HG03045 (cell line): Measurements from ENCODE around the gene CCDC59.
"Not testable (repeated sequence)": the region's sequence is repeated elsewhere in the genome, so short reads cannot be mapped to it uniquely, and the experiment has no call there.

ENCODE experiments used
- ATAC-seq: cut with Tn5 transposase; IDR thresholded peaks from one replicate; pipeline ENCODE4 v1.9.1; 2021; ENCODE audit warnings: mild to moderate bottlenecking, moderate library complexity; ENCODE audit not compliant: unreplicated experiment

The CCDC59 gene, protein sequence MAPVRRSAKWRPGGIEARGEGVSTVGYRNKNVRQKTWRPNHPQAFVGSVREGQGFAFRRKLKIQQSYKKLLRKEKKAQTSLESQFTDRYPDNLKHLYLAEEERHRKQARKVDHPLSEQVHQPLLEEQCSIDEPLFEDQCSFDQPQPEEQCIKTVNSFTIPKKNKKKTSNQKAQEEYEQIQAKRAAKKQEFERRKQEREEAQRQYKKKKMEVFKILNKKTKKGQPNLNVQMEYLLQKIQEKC

DNA sequence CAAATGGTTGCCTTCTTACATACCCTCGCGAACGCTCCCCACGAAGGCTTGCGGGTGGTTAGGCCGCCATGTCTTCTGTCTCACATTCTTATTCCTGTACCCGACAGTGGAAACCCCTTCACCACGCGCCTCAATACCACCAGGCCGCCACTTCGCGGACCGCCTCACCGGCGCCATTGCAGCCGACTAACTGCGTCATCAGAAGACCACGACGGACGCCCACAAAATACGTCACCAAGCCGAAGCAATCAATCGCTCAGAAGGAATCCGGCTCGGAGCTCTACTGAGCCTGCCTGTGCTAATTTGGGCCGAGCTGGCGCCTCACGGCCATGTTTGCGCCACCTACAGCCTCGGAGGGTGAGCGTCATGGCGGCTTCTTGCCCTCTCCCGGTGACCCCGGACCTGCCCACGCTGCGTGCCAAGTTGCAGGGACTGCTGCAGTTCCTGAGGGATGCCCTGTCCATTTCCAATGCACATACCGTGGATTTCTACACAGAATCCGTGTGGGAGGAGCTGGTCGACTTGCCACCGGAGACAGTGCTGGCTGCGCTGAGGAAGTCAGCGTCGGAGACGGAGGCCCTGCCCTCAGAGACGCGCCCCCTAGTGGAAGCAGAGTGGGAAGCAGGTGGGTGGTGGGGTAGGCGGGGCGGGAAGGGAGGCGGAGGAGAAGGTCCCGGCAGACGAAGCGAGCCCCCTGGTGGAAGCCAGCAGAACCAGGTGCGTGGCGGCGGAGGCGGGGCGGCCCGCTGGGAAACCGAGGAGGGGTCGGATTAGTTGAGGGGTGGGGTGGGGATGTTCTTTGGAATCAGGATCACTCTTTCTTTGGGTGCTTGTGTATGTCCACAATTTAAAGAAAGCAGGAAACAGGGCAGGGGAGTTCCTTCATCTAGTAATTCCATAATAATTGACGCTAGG lies at the start of gene CCDC59, which contains the start of gene METTL25:
CCDC59 (minus strand) TSS at position 188 of the 915 bp plus-strand sequence; CDS start at position 177, 11 bp downstream.
METTL25 (plus strand) TSS at position 330 of the 915 bp plus-strand sequence; CDS start at position 367, 37 bp downstream.
- ATAC-seq, result peak; percentile 96

GRCh38 chr12:82407481-82407880 lies 49.3 kb upstream of the CCDC59 start:
- ATAC-seq, result no peak

DNA sequence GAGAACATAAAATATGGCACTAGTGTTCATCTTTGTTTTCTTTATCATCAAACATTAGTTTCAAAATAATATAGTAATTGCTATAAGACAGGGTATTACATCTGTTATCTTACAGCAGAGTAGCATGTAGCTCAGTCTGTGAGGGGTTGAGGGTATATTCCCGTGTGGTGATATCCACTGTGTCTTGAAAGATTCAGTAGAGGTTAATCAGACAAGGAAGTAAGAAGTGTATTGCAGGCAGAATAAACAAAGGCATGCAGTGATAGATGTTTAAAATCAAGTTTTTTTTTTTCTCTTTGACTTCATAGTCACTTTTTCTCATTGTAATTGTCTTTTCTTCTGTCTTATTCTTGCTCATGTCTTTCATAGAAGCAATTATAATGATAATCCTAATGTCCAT lies 48.5 kb upstream of the CCDC59 start:
- no peak for ATAC-seq

GRCh38 chr12:82400819-82401218 lies 42.6 kb upstream of the CCDC59 start:
- ATAC-seq, result no peak

DNA sequence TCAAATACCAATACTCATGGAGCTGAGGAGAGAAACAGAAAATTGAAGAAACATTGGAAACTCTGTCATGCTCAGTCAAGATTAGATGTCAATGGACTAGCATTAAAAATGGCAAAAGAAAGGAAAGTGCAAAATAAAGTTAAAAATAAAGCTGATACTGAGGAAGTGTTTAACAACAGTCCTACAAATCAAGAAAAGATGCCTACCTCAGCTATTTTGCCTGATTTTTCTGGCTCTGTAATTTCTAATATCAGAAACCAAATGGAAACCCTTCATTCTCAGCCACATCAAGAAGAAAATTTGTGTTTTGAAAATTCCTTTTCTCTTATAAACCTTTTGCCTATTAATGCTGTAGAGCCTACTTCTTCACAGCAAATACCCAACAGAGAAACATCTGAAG lies 40.7 kb upstream of the CCDC59 start:
- no peak for ATAC-seq

DNA sequence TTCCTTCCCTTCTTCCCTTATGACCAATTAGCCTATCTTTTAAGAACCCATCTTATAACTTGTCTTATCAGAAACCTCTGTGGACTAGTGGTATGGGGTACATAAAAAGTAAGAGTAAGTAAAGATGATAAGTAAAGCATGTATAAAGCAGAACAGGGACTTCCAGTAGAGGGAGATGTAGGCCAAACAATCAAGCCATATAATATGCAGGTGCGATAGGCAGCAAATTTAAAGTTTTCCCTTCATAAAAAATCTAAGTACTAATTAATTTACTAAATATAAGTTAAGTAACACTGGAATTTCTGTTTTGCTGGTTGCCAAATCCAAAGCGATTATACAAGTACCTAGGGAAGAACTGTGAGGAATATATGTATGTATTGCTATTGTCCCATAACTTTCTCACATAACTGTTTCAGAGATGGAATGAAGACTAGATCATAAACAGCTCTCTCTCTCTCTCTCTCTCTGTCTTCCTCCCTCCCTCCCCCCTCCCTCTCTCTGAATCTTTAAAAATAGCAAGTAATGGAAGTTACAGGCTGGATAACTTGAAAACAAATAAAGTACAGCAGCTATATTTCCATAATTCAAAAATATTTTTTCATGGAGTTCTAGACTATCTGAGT lies 25.9 kb upstream of the CCDC59 start:
- no peak for ATAC-seq

DNA sequence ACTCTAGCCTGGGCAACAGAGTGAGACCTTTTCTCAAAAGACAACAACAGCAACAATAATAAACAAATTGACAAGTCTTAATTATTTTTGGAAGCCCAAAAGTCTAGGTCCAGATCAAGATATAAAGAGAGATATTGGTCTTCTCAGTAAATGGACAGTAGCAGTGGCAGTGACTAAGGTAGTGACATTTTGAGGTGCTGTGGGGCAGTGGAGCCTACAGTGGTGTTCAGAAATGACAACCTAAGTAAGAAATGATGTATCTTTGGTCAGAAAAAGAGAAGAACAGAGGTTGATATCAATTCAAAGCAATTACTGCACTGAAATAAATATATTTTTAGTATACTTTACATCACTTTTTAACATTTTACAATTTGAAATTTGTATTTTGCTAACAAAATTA lies 20.8 kb upstream of the CCDC59 start:
- ATAC-seq, result no peak

GRCh38 chr12:82375201-82375600 lies 17.0 kb upstream of the CCDC59 start:
- no peak for ATAC-seq

DNA sequence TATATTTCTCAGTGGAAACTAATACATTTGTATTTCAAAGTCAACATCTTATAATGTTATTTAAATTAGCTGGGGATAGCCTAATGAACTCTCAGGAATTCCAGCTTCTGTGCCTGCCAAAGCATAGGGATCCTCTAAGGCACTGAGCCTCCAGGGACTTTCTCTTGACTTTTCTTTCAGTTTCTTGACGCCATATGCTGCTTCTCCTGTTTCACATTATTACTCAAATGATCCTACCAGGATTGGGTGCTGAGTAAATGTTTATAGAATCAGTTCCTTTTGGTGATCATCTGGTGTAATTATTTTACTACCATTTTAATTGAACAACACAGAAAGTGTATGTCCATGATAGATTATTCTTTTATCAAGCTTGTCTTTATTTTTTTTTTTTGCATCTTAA lies 8.0 kb upstream of the CCDC59 start:
- peak; percentile 56 for ATAC-seq

DNA sequence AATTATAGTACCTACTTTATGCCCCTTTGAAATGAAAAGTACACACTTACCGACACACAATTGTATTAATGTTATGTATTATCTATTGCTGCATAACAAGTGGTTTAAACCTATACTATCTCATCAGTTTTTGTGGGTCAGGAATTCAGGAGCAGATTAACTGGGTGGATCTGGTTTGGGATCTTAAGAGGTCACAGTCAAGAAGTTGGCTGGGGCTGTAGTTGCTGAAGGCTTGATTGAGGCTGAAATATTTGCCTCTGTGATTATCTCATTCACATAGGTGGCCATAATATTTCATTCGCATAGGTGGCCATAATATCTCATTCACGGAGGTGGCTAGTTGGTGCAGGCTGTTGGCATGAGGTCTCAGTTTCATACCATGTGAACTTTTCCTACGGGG lies 5.8 kb upstream of the CCDC59 start:
- no peak for ATAC-seq

GRCh38 chr12:82361461-82361915 lies 3.3 kb upstream of the CCDC59 start:
- ATAC-seq, result no peak

DNA sequence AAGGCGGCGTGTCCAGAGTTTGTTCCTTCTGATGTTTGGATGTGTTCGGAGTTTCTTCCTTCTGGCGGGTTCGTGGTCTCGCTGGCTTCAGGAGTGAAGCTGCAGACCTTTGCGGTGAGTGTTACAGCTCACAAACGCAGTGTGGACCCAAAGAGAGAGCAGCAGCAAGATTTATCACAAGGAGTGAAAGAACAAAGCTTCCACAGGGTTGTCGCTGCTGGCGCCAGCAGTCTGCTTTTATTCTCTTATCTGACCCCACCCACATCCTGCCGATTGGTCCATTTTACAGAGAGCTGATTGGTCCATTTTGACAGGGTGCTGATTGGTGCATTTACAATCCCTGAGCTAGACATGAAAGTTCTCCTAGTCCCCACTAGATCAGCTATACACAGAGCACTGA lies 2.6 kb upstream of the CCDC59 start:
- not testable (repeated sequence) for ATAC-seq

DNA sequence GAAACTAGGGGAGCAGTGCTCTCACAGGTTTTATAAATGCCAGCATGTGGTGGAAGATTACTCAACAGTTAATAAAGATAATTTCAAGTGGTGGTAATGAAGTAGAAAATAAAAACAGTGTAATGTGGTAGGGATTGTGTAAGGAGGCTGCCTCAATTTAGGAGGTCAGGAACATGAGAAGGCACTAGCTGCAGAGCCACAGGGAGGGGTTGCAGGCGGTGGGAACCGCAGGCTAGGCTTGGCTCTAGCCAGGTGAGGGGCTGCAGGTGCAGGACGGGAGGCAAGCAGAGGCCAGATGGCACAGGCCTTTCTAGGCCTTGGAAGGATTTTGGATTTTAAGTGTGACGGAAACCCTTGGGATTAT lies 910 bp upstream of the CCDC59 start:
- ATAC-seq, result no peak

DNA sequence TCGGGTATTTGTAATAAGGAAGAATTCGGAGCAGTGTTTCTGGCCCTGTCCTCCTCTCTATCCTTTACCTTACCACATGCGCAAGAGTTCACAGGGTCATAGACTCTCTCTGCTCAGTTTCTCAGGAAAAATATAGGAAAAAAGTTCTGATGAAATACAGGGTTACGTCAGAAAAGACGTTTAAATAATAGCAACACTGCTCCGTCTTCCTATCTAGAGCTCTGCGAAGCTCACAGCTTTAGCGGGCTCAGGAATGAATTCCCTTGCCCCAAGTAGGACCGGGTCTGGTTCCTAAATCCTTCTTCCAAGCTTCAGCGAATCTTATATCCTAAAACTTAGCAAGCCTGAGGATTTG lies 365 bp downstream of the CCDC59 start:
- no peak for ATAC-seq

DNA sequence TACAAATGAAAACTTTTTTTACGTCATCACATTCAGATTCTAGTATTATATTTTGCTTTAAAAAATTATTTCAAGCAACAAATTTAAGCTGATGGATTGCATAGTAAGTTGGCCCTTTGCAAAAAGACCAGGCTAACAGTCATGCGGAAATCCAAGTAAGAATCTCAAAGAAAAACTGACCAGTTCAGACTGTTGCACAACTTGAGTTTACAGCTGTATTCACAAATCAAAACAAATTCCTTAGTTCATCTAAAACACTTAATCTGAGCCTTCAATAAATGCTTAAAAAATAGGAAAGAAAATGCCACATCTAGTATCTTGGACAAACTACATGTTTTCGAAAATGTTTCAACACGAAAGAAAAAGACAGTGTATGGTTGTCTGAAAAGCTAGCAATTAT lies 847 bp downstream of the CCDC59 start:
- ATAC-seq, result no peak

DNA sequence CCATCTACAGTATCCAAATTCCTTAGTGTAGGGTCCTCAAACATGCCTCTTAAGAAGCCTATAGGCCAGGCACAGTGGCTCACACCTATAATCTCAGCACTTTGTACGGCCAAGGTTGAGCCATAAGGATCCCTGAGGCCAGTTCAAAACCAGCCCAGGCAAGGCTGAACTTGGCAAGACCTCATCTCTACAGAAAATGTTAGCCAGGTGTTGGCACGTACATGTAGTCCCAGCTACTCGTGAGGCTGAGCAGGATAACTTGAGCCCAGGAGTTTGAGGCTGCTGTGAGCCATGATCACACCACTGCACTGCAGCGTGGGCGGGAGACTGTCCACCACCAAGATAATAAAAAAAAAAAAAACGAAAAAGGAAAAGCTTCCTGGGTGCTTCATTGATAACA lies 6.8 kb downstream of the CCDC59 start:
- ATAC-seq, result no peak

- no peak for ATAC-seq
Observed at GRCh38 chr12:82350161-82350560, 8.0 kb downstream of the CCDC59 start.

DNA sequence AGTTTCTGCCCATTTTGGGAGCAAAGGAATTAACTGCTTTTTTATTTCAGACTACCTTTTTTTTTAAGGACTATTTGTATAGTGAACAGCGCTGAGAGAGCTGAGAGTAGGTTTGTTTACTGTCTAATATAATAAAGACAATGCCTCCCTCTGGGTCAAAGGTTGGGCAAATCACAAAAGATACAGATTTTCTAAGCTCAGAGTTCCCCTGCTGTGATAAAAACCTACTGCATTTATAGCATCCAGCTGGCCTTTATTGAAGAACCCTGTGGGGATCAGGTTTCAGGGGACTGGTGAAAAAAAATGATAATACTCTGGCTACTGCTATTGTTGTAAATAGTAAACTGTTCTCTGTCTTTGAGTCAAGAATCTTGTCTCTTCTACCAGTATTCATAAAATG lies 28.7 kb downstream of the CCDC59 start:
- ATAC-seq, result no peak

GRCh38 chr12:82327861-82328260 lies 30.3 kb downstream of the CCDC59 start:
- ATAC-seq, result no peak

DNA sequence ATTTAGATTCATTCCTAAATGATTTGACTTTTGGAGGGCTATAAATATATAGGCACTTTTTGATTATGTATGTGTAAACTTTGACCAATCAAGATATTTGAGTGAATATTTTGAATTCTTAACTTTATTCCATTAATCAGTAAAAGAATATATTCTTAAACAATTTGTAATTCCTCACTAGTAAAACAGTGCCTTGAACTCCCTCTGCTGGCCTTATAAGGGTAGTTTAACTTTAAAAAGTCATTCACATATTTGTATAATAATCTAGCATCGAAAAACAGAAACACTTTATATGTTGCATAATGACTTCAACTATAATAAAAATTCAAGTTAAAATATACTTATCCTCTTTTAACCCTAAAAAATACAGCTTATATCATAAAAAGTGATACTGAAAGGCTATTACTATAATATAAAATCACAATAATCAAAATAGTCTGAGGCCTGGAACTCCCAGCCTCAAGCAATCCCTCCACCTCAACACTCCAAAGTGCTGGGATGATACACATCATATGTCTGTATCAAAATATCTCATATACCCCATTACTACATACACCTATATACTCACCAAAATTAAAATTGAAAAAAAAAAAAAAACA lies 31.2 kb downstream of the CCDC59 start:
- ATAC-seq, result no peak
